Rectal smooth muscle tissue (tissue), 1 donor: Measurements from ENCODE around the gene YWHAH.

Source experiments
- H3K27ac ChIP-seq: one replicate; pipeline ENCODE4 v1.7.0; 2013; ENCODE audit warnings: low read depth, low read length, inconsistent platforms
- H3K27me3 ChIP-seq: one replicate; pipeline ENCODE4 v1.7.0; 2013; ENCODE audit warnings: low read length; ENCODE audit not compliant: control insufficient read depth, insufficient read depth
- H3K36me3 ChIP-seq: one replicate; pipeline ENCODE4 v1.7.0; 2013; ENCODE audit warnings: low read length; ENCODE audit not compliant: control insufficient read depth, insufficient read depth
- H3K4me1 ChIP-seq: one replicate; pipeline ENCODE4 v1.7.0; 2013; ENCODE audit warnings: low read length; ENCODE audit not compliant: control insufficient read depth, insufficient read depth
- H3K4me3 ChIP-seq: one replicate; pipeline ENCODE4 v1.7.0; 2013; ENCODE audit warnings: low read length
- H3K9ac ChIP-seq: one replicate; pipeline ENCODE4 v1.7.0; 2013; ENCODE audit warnings: low read length

YWHAH gene

DNA sequence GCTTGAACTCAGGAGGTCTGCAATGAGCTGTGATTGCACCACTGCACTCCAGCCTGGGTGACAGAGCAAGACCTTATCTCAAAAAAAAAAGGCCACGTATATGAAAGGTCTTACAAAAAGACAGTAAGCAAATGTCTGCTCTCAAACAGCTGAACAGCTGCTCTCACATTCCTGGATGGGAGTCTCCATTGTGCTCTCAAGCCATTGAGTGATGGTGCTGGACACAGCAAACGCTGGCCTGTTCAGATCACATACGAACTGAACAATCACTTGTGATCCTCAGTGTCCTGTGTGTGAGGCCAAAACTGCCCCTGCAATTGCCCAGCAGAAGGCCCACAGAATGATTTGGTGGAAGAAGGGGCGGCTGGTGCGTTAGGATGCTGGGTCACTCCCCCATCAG lies 34.4 kb upstream of the YWHAH start:
- no peak overlapping the region for H3K4me3 ChIP-seq
- no peaks in the 10 kb centered on the region for H3K4me1 ChIP-seq
- no peak overlapping the region for H3K9ac ChIP-seq
- no peaks in the 10 kb centered on the region for H3K36me3 ChIP-seq
- H3K27me3 ChIP-seq = no peaks in the 10 kb centered on the region
- no peak overlapping the region for H3K27ac ChIP-seq

DNA sequence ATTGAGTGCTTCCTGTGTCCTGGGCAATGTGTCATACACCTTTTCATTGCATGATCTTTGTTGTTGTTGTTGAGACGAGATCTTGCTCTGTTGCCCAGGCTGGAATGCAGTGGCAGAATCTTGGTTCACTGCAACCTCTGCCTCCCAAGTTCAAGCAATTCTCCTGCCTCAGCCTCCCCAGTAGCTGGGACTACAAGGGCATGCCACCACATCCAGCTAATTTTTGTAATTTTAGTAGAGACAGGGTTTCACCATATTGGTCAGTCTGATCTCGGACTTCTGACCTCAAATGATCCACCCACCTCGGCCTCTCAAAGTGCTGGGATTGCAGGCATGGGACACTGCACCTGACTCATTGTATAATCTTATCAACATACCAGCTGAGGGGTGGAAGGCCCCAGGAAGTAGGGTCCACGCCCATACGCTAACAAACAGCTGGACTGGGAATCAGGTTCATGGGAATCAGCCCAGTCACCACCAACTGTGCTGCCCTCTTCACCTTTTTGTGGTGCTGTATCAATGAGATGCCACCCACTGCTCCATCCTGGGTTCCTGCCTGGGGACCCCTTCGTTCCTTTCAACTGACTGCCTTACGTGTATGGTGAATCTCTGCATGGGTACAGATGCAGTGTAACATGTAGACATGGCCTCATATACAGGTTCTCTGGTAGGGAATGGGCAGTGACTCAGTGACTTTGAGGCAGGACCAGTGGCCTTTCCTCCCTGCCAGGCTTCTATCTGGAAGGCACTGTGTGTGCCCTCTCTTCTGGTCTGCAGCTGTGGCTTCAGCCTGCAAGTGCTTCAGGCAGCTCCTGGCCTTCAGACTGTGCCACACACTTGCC lies 32.5 kb upstream of the YWHAH start:
- H3K27ac ChIP-seq = no peak overlapping the region
- H3K4me1 ChIP-seq = no peaks in the 10 kb centered on the region
- H3K9ac ChIP-seq = no peak overlapping the region
- H3K4me3 ChIP-seq = no peak overlapping the region
- no peaks in the 10 kb centered on the region for H3K27me3 ChIP-seq
- no peaks in the 10 kb centered on the region for H3K36me3 ChIP-seq

DNA sequence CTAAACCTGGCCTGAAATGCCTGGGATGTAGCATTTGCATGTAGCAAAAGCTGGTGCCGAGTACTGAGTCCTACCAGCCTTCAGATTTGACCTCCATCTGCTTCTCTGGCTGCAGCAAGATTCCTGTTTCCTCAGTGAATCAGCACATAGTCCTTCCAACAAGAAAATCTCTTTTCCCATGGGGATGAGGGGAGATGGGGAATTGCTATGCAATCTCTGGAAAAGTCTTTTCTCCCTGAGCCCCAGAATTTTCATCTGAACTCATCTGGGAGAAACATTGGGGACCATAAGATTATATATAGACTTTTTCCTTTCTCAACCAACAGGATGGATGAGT lies 32.0 kb upstream of the YWHAH start:
- no peak overlapping the region for H3K27ac ChIP-seq
- H3K27me3 ChIP-seq = no peaks in the 10 kb centered on the region
- no peaks in the 10 kb centered on the region for H3K36me3 ChIP-seq
- no peak overlapping the region for H3K9ac ChIP-seq
- no peaks in the 10 kb centered on the region for H3K4me1 ChIP-seq
- H3K4me3 ChIP-seq = no peak overlapping the region

DNA sequence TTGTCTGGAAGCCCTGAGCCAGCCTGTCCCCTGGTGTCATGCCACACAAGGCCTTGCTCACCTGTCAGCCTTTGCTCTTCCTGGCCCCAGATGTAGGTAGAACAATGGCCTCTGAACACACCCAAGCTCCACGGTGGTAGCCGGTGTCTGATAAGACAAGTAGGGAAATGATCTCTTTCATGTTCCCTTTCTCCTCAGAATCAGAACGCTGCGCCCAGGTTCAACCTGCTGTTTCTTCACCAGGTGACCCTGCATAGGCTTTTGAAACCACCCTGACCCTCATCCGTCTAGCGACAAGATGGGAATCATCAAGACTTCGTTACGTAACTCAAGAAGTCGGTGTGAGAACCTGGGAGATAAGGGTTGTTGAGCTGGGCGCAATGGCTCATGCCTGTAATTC lies 28.7 kb upstream of the YWHAH start:
- H3K9ac ChIP-seq = no peak overlapping the region
- H3K27me3 ChIP-seq = no peaks in the 10 kb centered on the region
- no peak overlapping the region for H3K4me3 ChIP-seq
- no peak overlapping the region for H3K27ac ChIP-seq
- no peaks in the 10 kb centered on the region for H3K36me3 ChIP-seq
- no peaks in the 10 kb centered on the region for H3K4me1 ChIP-seq

DNA sequence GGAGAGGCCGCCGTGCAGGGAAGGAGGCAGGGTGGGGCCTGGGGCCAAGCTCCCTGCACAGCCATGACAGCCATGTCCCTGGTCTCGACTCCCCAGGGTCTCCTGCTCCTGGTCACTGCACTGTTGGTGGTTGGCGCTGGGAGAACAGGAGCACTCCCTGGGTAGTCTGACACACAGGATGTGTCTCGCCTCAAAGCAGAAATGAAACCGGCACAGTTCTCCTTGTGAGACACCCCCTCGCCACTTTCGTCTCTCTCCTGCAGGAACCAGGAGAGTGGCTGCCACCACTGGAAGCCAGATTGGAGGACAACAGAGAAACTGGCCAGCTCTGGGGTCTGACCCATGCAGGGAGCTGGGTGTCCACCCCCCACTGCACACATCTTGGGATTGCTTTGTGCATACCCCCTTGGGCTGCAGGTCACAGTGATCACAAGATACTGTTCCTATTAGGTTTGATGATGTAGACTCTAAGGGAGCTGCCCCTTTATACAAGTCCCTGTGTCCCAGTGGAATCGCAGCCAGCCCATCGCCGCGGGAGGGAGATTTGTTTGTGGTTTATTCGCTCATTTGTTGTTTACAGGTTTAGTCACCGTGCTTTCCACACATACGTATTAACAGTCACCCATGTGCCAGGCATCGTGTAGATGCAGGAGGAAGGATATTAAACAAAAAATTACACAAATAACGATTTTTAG lies 27.0 kb upstream of the YWHAH start:
- Histone ChIP-seq H3K4me1 (no peaks in the 10 kb centered on the region), H3K9ac (no peak overlapping the region), H3K36me3 (no peaks in the 10 kb centered on the region), H3K4me3 (no peak overlapping the region), H3K27ac (no peak overlapping the region), H3K27me3 (no peaks in the 10 kb centered on the region)

DNA sequence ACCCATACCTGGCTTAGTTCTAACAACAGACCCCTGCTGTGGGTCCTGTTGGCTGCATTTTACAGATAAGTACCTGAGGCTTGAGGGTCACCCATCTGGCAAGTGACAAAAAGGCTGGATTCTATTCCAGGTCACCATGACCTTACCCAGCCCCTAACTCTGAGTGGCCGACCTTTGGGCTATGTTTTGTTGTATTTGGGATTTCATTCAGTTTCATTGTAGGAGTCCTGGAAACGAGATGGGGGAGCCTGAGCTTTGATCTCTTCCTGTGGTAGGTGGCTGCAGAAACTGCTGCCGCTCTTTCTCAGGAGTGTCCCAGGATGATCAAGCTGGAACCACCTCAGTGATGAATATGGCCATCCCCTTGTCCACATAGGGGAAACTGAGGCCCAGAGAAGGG lies 24.6 kb upstream of the YWHAH start:
- no peaks in the 10 kb centered on the region for H3K4me1 ChIP-seq
- H3K9ac ChIP-seq = no peak overlapping the region
- H3K4me3 ChIP-seq = no peak overlapping the region
- no peaks in the 10 kb centered on the region for H3K36me3 ChIP-seq
- no peaks in the 10 kb centered on the region for H3K27me3 ChIP-seq
- H3K27ac ChIP-seq = no peak overlapping the region

DNA sequence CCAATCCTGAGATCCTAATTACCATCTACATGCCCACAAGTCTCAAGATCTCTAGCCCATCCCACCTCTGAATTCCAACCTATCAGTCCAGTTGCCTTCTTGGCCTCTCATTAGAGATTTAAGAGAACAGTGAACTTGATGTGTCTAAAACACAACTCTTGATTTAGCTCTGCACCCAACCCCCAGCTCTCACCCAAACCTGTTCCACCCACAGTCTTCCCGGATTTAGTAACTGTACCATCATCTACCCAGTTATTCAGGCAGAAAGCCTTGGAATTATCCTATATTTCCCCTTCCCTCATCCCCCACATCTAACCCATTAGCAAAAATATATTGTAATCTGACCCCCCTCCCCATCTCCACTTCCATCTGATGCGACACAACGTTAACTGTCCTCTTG lies 24.0 kb upstream of the YWHAH start:
- Histone ChIP-seq H3K27ac (no peak overlapping the region), H3K4me3 (no peak overlapping the region), H3K36me3 (no peaks in the 10 kb centered on the region), H3K27me3 (no peaks in the 10 kb centered on the region), H3K9ac (no peak overlapping the region), H3K4me1 (no peaks in the 10 kb centered on the region)

DNA sequence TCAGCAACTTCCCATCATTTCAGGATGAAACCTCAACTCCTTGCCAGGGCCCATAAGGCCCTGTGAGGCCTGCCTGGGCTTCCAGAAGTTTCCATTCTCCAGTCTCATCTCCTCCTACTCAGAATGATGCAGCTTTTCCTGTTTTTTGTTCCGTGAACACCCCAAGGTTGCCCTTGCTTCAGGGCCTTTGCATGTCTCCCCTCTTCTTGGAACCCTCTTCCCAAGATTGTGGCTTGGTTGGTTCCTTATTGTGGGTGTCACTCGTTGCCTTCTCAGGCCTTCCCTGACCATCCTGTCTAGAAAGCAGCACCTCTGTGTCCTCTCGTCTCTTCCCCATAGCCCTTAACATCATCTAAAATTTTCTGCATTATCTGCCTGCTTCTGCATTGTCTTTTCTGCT lies 23.2 kb upstream of the YWHAH start:
- Histone ChIP-seq H3K27me3 (no peaks in the 10 kb centered on the region), H3K9ac (no peak overlapping the region), H3K4me3 (no peak overlapping the region), H3K4me1 (no peaks in the 10 kb centered on the region), H3K27ac (no peak overlapping the region), H3K36me3 (no peaks in the 10 kb centered on the region)

DNA sequence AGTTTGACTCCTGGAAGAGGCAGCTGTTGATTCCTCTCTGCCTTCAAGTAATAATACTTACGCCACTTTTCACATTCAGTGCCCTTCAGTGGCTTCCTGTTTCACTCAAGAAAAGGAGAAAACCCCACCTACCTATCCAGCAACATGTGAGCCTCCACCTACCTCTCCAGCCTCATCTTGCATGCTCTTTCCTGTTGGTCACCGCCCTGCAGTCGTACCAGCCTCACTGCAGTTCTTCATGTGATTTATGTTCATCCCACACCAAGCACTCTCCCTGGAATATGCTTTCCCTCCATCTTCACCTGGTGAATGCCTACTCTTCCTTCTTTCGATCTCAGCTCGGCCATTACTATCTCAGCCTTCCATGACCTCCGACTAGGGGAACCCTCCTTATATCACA lies 21.8 kb upstream of the YWHAH start:
- H3K36me3 ChIP-seq = no peaks in the 10 kb centered on the region
- H3K4me1 ChIP-seq = no peaks in the 10 kb centered on the region
- H3K9ac ChIP-seq = no peak overlapping the region
- H3K27ac ChIP-seq = no peak overlapping the region
- no peaks in the 10 kb centered on the region for H3K27me3 ChIP-seq
- H3K4me3 ChIP-seq = no peak overlapping the region

DNA sequence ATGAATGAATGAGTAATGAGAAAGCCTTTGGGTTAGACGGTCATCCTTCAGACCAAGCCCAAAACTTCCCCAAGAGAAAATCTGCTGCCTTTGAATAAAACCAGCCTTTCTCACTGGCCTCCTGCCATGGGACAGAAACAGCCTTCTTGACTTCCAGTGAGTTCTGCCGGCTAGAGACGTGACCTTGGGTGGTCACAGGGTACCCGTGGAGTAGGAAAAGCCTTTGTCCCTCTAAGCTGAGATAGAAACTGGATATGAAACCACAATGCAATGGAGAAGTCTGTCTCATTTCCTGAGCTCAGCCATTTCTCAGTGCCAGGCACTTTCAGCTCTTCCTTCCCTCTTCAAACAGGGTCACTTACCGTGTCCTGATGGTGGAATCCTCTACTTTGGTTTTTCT lies 21.2 kb upstream of the YWHAH start:
- H3K27me3 ChIP-seq = no peaks in the 10 kb centered on the region
- H3K27ac ChIP-seq = no peak overlapping the region
- no peak overlapping the region for H3K9ac ChIP-seq
- H3K4me3 ChIP-seq = no peak overlapping the region
- H3K4me1 ChIP-seq = no peaks in the 10 kb centered on the region
- H3K36me3 ChIP-seq = no peaks in the 10 kb centered on the region

DNA sequence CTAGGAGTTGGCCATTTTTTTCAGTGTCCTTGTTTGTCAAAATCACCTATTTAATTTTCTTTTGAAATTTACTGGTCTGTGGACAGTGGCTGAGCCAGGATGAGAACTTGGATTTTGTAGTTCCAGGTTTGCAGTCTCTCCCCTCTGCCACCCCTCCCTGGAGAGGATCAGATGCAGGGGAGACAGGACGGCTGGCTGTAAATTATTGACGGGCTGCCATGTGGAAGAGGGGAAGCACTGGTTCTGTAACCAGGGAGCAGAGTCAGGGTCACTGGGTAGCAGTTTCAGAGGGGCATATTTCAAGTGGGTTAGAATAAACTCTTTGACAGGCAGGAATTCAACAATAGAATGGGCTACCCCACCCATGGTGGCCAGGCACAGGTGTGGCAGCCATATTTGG lies 20.6 kb upstream of the YWHAH start:
- no peaks in the 10 kb centered on the region for H3K4me1 ChIP-seq
- H3K36me3 ChIP-seq = no peaks in the 10 kb centered on the region
- no peak overlapping the region for H3K9ac ChIP-seq
- H3K27me3 ChIP-seq = no peaks in the 10 kb centered on the region
- H3K4me3 ChIP-seq = no peak overlapping the region
- no peak overlapping the region for H3K27ac ChIP-seq

DNA sequence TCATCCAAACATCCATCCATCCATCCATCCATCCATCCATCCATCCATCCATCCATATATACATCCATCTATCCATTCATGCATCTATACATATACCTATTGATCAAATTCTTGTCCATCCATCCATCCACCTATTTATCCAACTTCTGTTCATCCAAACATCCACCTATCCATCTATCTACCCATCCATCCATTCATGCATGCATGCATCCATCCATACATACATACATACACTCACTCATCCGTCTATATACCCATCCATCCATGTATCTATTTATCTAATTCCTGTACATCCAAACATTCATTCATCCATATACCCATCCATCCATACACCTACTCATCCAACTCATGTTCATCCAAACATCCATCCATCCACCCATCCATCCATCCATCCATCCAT lies 19.3 kb upstream of the YWHAH start:
- no peaks in the 10 kb centered on the region for H3K4me1 ChIP-seq
- no peaks in the 10 kb centered on the region for H3K27me3 ChIP-seq
- H3K9ac ChIP-seq = no peak overlapping the region
- H3K27ac ChIP-seq = no peak overlapping the region
- no peak overlapping the region for H3K4me3 ChIP-seq
- no peaks in the 10 kb centered on the region for H3K36me3 ChIP-seq

DNA sequence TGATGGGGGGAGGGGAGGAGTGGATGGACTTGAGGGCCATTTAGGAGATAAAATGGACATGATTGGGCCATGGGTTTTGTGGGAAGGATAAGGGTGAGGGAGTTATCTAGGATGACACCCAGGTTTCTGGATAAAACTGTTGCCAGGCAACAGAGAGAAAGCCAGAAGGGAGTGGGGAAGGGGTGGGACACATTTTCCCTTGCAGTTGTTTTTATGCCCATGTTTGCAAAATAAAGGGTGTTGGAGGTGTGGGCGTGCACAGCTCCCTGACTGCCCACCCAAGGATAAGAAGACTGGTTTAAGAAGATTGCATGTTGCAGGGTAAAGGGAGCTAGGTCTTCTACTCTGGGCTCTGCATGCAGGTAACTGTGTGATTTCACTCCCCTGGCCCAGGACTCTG lies 18.3 kb upstream of the YWHAH start:
- Histone ChIP-seq H3K27ac (no peak overlapping the region), H3K36me3 (no peaks in the 10 kb centered on the region), H3K9ac (no peak overlapping the region), H3K4me3 (no peak overlapping the region), H3K27me3 (no peaks in the 10 kb centered on the region), H3K4me1 (no peaks in the 10 kb centered on the region)
